GM18511 (cell line): ENCODE results near the gene MRPL36.
A peak's percentile ranks its signal among the peaks of the same experiment; 100 is the strongest.
"Not testable (repeated sequence)": the region's sequence is repeated elsewhere in the genome, so short reads cannot be mapped to it uniquely, and the experiment has no call there.

Experiments
- ATAC-seq: cut with Tn5 transposase; IDR thresholded peaks from one replicate; pipeline ENCODE4 v1.9.1; 2021; ENCODE audit warnings: mild to moderate bottlenecking, moderate library complexity; ENCODE audit not compliant: unreplicated experiment

MRPL36 gene

DNA sequence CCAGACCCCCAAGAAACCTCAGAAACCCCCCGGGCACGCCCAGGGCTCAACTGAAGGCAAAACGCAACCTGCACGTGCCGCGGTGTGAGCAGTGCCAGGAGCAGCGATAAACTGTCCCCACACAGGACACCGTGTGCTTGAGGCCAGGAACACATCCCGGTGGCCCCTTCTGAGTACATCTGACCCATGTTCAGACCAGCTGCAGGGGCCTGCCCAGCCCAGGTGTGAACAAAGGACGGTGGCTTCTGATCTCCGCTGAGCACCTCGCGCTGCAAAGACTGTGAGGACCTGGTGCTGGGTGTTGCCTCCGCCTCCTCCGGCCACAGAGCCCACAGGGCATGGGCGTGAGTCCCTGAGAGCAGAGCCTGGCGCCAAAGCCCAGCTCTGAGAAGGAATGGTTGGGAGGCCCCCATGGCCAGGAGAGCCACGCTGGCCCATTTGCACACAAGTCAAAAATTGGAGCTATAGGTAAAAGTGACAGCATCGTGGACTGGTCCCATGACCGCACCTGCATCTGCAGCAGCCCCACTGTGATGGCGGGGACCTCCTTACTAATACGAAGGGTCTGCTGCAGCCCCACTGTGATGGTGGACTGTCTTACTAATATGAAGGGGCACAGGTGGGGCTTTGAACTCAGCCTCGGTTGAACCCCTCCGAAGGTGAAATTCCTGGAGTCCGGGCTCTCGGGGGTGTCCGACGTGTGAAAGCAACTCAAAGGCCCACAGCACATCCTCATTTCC is 33.0 kb upstream of the MRPL36 start:
- ATAC-seq: no peak

DNA sequence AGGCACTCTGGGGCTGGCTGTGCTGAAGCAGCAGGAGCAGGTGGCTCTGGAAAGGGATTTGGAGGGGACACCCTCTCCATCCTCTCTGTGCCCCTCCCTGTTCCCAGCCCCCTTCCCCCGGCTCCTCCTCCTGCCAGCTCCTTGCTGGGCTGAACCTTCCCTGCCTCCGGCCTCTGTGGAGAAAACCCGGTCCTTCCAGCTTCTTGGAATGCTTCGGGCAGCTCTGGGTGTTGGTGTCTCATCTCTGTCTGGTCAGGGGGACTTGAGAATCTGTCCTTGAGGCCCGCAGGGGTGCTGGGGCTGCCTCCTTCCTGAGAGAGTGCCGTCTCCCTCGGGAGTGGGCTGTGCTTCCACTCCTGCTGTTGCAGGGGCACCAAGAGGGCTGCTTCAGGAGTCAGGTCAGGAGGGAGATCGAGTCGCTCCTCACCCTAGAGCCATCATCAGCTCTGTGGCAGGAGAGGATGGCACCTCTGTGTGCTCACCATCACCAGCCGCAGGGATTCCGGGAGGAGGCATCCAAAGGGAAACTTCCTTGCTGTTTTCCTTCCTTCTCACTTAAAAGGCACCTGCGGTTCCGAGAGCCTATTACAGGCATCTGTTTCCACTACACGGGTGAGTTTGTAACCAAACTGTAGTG is 32.2 kb upstream of the MRPL36 start:
- ATAC-seq: no peak

DNA sequence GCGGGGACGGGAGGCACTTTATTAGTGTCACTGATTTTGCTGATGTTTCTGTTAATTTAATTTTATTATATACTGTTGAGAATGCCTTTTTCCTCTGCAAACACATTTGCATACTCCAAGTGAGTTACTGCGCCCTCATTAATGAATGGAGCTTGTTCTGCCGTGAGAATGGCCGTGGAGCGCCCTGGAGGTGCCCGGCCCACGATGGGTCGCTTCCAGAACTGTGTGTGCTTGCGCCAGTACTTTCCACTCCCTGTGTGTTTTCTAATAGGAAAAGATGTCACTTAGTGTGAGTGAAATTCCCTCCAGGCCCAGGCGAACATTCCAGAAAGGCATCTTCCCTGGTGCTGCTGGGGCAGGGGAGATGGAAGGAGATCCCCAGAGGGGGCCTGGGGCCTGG is 31.6 kb upstream of the MRPL36 start:
- ATAC-seq: no peak

DNA sequence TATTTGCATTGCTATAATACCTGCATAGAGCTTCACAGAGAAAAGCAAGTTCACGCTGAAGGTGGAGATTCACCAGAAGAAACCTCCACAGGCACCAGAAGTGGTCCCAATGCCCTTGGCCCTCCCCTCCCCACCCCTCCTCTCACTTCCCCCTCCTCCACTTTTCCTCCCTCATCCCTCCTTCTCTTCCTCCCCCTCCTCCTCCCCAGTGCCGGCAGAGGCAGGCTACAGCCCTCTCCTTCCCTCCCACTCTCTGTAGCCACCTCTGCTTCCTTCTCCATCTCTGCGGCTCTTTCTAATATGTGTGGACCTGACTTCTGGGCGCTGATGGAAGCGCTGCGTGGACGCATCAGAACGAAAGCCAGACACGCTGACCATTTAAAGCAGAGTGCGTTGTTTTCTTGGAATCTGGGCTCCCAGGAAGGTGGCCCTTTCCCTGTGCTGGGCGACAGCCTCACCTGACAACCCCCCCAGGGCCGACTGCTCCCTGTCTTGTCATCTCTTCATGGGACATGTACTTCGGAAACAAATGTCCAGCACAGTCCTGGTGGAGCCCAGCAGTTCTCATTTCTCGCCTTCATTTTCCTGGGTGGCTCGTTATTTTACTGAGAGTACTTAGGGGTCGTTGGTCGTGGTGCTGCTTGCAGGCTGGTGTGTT is 31.1 kb upstream of the MRPL36 start:
- ATAC-seq: no peak

DNA sequence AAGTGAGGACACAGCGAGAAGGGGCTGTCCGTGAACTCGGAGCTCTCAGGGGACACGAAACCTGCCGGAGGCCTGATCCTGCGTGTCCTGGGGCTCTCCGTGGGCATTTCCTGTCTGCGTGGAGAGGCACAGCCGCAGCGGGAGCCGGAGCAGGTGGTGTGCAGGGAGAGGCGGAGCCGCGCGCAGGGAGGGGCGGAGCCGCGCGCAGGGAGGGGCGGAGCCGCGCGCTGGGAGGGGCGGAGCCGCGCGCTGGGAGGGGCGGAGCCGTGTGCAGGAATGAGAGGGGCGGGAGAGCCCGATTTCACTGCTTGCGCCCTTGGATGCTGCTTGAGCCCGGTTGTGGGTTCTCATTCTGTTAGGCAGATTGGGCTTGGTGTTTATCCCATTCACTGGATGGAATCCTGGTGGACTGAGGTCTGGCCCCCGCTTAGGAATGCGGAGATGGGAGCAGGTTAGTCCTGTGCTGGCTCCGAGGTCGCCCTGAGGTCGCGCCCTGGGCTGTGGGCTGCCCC is 28.3 kb upstream of the MRPL36 start:
- peak; percentile 77 for ATAC-seq

DNA sequence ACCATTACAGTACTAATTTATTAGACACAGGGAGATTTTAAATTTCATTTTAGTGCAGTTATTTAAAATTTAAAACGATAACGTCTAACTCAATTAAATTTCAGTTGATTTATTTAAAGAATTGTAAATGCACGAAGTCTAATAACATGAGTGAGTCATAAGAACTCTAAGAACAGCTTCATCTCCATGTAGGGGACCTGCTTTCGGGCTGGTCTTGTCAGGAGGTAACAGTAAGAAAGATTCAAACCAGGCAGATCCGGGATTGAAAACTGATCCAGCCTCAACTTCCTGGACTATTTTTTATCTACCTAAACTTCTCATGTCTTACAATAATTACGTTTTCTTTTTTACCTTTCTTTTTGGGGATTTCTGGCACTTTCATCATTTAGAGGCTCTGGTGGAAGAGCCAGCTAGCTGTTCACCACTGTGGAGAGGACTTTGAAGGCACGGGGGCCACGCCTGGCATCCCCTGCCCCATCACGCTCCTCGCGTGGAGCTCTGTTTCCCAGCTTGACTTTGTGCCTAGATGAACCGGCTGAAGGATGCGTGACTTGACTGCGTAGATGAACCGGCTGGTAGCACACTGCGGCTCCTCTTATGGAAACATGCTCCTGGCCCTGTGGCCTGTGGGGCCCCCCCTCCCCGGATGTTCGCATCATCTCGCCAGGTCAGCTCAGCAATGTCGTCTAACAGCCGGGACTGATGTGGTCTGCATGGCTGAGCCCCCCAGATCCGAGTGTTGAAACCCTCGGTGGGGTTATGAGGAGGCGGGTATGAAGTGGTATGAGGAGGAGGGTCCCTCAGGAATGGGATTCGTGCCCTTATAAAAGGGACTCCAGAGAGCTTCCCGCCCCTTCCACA is 27.6 kb upstream of the MRPL36 start:
- ATAC-seq: peak; percentile 9

DNA sequence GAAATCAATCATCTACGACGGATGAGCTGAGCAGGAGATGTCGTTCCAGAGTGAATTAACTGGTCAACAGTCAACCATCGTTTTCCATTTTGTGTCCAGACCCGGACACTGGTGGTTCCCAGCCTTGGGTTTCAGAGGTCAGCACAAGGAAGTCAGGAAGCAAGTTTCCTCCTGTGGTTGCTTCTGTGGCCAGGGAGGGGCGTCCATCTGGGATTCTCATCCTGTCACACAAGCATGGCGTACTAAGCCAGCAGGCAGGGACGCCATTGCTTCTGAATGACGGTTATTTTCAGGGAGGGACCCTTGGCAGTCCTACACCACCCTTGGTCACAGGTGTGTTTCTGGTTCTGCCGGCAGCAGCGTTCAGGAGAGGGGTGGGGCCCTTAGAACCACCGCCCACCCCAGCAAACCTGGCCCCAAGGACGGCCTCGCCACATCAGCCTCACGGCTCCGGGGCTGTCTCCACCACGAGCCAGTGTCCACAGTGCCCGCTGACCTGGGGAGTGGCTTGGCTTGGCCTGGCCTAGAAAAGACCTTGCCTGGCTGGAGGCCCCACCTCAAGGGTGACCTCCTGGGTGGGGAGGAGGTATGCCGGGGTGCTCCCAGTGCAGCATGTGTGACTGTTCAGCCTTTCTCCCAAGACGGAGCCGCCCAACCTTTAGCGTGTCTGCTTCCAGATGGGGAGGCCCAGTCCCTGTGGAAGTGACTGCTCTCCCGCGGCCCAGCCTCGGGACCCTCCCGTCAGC is 26.8 kb upstream of the MRPL36 start:
- ATAC-seq: no peak

DNA sequence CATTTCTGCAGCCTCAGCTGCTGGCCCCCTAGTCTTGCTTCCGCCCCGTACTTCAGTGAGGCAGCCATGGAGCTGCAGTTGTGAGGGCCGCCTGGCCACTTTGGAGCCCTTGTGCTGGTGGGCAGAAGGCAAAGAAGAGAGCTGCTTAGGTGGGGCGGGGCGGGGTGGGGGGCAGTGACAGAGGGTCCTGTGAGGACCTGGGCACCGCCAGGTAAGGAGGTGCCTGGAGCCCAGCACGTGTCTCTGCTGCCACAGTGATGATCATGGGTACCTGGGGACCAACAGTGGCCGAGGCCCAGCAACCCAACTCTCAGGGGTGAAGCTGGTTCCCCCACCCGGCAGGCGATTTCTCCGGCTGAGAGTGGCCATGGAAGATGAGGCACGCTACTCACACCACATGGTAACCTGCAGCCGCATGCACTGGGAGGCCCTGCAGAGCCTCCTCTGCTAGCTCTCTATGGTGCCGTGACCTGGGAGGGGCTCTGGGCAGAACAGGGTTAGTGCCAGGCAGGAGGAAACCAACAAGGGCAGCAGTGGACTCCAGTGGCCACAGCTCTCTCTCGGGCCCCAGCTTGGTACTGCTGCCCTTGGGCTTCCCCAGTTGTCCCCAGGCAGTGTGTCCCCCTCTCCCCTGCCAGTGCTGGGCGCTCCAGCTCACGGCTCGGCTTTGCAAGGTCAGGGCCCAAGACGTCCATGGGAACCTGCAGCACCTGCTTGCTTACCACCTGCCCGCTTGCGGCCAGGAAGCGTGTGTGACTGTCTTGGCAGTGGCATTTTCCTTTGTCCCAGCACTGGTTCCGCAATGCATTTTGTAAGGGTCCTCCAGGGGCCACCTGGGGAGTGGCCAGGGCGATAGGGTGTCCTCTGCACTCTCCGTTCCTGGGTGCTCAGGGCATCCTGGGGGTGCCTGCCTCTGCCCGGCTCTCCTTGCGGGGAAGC is 25.5 kb upstream of the MRPL36 start:
- ATAC-seq: no peak

DNA sequence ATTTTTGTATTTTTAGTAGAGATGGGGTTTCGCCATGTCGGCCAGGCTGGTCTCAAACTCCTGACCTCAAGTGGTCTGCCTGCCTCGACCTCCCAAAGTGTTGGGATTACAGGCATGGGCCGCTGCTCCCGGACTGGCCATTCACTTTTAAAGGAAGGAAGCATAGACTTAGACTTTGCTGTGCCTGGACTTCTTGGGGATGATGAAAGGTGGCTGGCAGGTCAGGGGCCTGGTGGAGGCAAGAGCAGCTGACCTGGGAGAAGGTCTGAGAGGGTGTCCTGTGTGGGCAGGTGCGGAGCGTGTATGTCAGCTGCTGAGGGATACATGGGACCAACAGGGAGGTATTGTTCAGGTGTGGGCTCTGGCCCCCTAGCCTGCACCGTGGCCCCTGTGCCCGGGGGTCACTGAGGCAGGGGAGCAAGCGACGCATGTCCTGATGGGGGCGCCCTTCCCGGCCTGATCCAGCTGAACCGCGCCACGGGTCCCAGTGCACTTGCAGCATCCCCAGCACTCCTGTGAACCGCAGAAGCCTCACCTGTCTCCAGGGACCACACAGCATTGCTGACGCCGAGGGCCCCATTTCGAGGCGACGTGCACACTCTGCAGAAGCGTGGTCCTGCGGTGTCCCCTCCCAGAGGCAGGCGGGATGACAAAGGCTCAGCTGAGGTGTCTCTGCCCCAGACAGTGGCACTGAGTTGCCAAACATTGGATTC is 24.6 kb upstream of the MRPL36 start:
- no peak for ATAC-seq

DNA sequence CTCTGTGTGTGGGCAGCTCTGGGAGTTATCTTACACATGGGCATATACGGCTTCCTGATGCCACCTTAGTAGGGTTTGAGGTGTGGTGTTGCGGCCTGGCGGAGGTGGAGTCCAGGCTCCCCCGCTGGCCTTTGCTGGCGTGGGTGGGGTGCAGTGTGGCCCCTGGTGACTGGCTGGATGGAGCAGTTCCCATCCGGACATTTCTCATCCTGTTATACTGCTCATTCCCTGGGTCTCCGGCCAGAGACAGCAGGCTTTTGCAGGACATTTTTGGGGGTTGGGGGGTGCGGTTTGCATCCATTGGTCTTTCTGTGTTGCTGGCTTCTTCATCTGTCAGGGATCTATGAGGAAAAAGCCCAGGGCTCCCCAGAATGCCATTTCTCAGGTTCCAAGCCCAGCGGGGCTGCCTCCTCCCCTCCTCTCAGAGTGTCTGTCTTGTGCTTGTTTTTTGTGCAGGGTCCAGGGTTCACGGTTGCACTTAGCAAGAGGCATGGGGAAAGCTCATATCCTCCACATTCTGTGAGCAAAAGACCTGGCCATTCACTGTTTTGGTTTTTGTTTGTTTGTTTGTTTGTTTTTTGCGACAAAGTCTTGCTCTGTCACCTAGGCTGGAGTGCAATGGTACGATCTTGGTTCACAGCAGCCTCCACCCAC is 23.9 kb upstream of the MRPL36 start:
- ATAC-seq: no peak

DNA sequence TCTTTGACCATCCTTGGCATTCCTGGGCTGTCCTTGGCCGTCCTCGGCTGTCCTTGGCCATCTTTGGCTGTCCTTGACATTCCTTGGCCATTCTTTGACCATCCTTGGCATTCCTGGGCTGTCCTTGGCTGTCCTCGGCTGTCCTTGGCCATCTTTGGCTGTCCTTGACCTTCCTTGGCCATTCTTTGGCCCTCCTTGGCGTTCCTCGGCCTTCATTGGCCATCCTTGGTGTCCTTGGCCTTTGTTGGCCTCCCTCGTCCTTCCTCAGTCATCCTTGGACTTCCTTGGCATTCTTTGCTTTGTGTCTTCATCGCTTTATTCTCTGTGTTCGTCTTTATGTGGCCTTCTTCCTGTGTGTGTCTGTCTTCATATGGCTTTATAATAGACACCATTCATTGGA is 22.2 kb upstream of the MRPL36 start:
- ATAC-seq: no peak

DNA sequence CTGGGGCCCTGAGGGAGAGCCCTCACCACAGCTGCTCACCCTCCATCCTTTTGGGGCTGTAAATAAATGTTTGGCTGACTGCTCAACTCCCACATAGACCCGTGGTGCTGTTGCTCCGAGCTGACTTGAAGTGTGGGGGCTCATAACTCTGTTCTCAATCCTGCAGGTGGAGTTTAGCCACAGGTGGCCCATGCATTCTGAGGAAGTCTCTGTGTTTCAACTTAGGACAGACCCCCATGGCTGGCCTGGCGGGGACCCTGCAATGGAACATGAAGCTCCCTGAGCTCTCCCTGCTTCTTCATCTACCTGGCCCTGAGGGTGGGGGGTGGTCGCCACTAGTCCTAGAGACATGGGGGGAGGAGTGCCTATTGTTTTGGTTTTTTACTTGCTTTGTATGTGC is 21.3 kb upstream of the MRPL36 start:
- no peak for ATAC-seq

DNA sequence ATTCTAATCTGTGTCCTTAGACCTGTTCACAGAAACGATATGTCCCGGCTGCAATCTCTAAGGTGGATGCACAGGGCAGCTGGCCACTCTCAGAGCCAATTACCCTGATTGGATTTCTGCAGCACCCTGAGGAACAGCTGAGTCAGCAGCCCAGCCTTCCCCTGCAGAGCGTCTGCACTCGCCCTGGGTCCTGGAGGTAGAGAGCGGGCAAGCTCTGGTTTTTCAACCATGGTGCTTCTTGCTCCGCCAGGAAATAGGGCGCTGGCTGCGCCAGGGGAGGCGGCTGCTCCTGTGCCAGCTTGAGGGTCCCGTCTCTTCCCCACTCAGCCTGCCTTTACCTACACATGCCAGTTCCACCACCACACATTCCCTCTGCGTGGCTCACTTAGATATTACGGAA is 20.7 kb upstream of the MRPL36 start:
- ATAC-seq: no peak

DNA sequence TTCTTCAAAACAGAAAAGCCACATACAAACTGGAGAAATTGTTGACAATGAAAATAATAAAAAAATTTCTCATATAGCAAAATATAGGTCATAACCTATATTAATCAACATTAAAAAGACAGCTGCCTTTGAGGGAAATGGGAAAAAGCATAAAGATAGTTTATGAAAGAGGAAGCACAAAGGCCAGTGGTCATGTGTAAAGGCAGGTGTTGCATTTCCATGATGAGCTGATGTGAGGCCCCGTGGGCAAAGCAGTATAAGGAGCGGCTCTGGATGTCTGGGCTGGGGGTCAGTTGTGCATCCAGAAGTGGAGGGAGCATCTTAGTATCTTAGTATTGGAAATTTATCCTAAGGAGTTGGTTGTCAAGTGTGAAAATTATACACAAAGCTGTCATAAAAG is 19.8 kb upstream of the MRPL36 start:
- ATAC-seq: no peak

DNA sequence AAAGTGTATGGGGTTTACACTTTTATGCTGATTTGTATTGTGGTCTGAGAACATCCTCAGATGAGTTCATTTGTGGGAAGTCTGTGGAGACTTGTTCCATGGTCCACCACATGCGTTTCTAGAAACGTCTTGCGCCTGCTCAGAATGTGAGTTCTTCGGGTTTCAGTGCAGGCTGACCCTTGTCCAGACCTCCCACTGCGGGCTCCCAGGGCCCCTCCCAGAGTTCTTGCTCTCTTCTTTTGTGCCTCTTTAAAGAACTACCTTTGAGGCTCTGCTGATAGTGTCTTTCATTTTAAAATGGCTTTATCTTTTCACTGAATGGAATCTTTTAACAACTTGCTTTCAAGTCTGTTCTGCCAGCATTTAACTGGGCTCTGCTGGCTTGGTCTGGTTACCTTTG is 19.1 kb upstream of the MRPL36 start:
- no peak for ATAC-seq

DNA sequence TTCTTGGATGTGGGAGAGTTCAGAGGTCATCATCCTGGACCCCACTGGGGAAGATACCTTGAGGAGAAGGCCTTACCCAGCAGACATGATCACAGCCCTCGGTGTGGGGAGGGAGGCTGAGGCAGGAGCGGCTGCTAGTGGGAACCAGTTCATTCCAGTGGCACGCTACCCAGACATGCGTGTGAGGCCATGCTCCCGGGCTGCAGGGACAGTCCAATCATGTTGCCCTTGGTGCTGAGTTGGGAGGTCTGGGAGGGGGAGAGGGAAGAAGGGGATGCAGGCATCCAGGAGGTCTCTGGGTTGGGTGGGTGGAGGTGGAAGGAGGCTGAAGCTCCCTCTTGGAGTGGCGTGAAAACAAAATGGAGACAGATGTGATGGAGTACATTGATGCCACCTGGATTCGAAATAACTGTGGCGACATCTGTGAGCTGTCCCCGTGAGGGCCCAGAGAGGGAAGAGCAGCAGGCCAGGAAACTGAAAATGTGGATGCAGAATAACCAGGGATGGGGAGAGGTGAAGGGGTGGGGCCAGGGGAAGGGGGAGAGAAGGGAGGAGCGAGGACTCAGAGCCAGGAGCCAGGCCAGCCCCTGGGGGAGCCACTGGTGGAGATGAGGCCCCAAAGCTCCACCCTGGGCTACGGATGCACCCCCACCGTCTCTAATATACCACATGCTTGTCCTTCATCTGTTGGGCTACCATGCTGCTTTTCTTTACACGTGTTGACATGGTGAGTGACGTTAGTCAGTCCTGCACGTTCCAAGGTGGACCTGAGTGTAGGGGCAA is 17.8 kb upstream of the MRPL36 start:
- ATAC-seq: no peak

DNA sequence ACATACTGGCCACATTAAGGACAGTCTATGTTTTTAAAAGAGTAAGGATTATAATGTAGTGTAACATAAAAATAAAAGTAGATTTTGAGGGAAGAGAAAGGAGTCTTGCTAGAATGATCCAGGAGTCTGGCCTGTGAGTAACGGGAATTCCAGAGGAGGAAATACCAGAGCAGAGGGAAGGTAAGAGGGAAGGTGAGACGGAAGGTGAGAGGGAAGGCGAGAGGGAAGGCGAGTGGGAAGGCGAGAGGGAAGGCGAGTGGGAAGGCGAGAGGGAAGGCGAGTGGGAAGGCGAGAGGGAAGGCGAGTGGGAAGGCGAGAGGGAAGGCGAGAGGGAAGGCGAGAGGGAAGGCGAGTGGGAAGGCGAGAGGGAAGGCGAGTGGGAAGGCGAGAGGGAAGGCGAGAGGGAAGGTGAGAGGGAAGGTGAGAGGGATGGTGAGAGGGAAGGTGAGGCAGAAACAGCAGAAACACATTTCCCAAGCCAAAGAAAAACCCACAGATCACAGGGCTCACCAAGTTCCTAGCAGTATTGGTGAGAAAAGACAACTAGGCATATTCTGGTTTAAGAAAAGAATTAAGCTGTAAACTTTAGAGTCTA is 17.0 kb upstream of the MRPL36 start:
- ATAC-seq: not testable (repeated sequence)
